IMR-90 (cell line): ENCODE measurements around the gene NHSL1. TPM values are rescaled to one million over a fixed set of nuclear protein-coding genes. Genes with fewer than 3 reads are reported as not detected.

Source experiments
- ATAC-seq: fragments of 200-7000 bp; cut with Tn5 transposase; 2 replicates; pipeline ENCODE4 v1.9.1; 2020; ENCODE audit warnings: low read depth, mild to moderate bottlenecking, moderate library complexity
- BruUV-seq: library from RNA; stranded (reverse); fragments of 400-500 nt; replicated peaks from 2 replicates; lab custom pipeline; 2021; lab: Mats Ljungman, UMichigan
- CTCF ChIA-PET: fragments of 300-600 bp; formaldehyde crosslinking; extraction: SDS; loops from one replicate; lab custom pipeline; 2021; ENCODE audit warnings: antibody characterized with exemption; lab: Yijun Ruan, JAX
- POLR2A ChIA-PET: fragments of 300-600 bp; sonication (Branson Sonifier 250); formaldehyde crosslinking; loops from one replicate; lab custom pipeline; 2022; ENCODE audit warnings: antibody characterized with exemption; ENCODE audit not compliant: unreplicated experiment; lab: Charles Lee
- DNase-seq: peaks from one replicate; pipeline ENCODE4 v3.0.0; 2013
- H2AFZ ChIP-seq: replicated peaks from 2 replicates; pipeline ENCODE3; 2013; ENCODE audit warnings: low read length, mild to moderate bottlenecking; ENCODE audit not compliant: poor library complexity
- H2AK5ac ChIP-seq: 2 replicates; pipeline ENCODE4 v1.6.1; 2013; ENCODE audit warnings: low read depth, low read length, inconsistent platforms
- H2AK9ac ChIP-seq: replicated peaks from 2 replicates; pipeline ENCODE3; 2013; ENCODE audit warnings: mild to moderate bottlenecking, low read depth, low read length, moderate library complexity; ENCODE audit not compliant: poor library complexity
- H2BK120ac ChIP-seq: 2 replicates; pipeline ENCODE4 v1.6.1; 2013; ENCODE audit warnings: low read depth, low read length, inconsistent platforms
- H2BK15ac ChIP-seq: 3 replicates; pipeline ENCODE4 v1.6.1; 2013; ENCODE audit warnings: low read depth, low read length, inconsistent platforms
- H2BK20ac ChIP-seq: 2 replicates; pipeline ENCODE4 v1.6.1; 2013; ENCODE audit warnings: low read depth, mild to moderate bottlenecking, inconsistent platforms, low read length, moderate library complexity
- H2BK5ac ChIP-seq: 2 replicates; pipeline ENCODE4 v1.6.1; 2013; ENCODE audit warnings: mild to moderate bottlenecking, low read depth, low read length, inconsistent platforms; ENCODE audit not compliant: poor library complexity, severe bottlenecking
- H3K14ac ChIP-seq: replicated peaks from 2 replicates; pipeline ENCODE4 v1.6.1; 2013; ENCODE audit warnings: low read depth, low read length, inconsistent platforms
- H3K18ac ChIP-seq: 2 replicates; pipeline ENCODE4 v1.6.1; 2013; ENCODE audit warnings: low read depth, low read length, control low read depth
- H3K23ac ChIP-seq: 2 replicates; pipeline ENCODE4 v1.6.1; 2013; ENCODE audit warnings: low read depth, low read length, inconsistent platforms
- H3K27ac ChIP-seq: 2 replicates; pipeline ENCODE4 v1.5.1; 2013; ENCODE audit warnings: mild to moderate bottlenecking, control low read depth, low read length; ENCODE audit not compliant: insufficient read depth
- H3K27me3 ChIP-seq: 2 replicates; pipeline ENCODE4 v1.6.1; 2013; ENCODE audit warnings: low read length; ENCODE audit not compliant: control insufficient read depth, insufficient read depth
- H3K36me3 ChIP-seq: 2 replicates; pipeline ENCODE4 v1.6.1; 2013; ENCODE audit warnings: low read length, mixed read lengths; ENCODE audit not compliant: control insufficient read depth, insufficient read depth
- H3K4ac ChIP-seq: 2 replicates; pipeline ENCODE4 v1.6.1; 2013; ENCODE audit warnings: low read depth, low read length, inconsistent platforms
- H3K4me1 ChIP-seq: 2 replicates; pipeline ENCODE4 v1.6.1; 2013; ENCODE audit warnings: low read length, mixed read lengths; ENCODE audit not compliant: control insufficient read depth, insufficient read depth
- H3K4me2 ChIP-seq: 2 replicates; pipeline ENCODE4 v1.6.1; 2013; ENCODE audit warnings: low read depth, mild to moderate bottlenecking, control low read depth, low read length, moderate library complexity
- H3K4me3 ChIP-seq: 2 replicates; pipeline ENCODE4 v1.5.1; 2013; ENCODE audit warnings: low read depth, mild to moderate bottlenecking, control low read depth, low read length, moderate library complexity; ENCODE audit not compliant: insufficient read depth
- H3K56ac ChIP-seq: 2 replicates; pipeline ENCODE4 v1.6.1; 2013; ENCODE audit warnings: low read length, inconsistent platforms; ENCODE audit not compliant: insufficient read depth; ENCODE audit errors: extremely low read depth
- H3K79me1 ChIP-seq, 2 experiments: 2 replicates each; pipeline ENCODE4 v1.6.1; 2013; ENCODE audit warnings: low read length in 2 of 2, inconsistent platforms in 1 of 2, low read depth in 1 of 2
- H3K9ac ChIP-seq: 2 replicates; pipeline ENCODE4 v1.6.1; 2013; ENCODE audit warnings: low read depth, low read length, control low read depth
- H3K9me1 ChIP-seq: 2 replicates; pipeline ENCODE4 v1.6.1; 2013; ENCODE audit warnings: low read length, inconsistent platforms; ENCODE audit not compliant: insufficient read depth
- H3K9me3 ChIP-seq: 2 replicates; pipeline ENCODE4 v1.6.1; 2013; ENCODE audit warnings: low read length; ENCODE audit not compliant: control insufficient read depth, insufficient read depth
- H4K20me1 ChIP-seq: 2 replicates; pipeline ENCODE4 v1.6.1; 2013; ENCODE audit warnings: low read length, inconsistent platforms; ENCODE audit not compliant: insufficient read depth
- H4K5ac ChIP-seq: 2 replicates; pipeline ENCODE4 v1.6.1; 2013; ENCODE audit warnings: mild to moderate bottlenecking, low read depth, low read length, control low read depth
- H4K8ac ChIP-seq, 2 experiments: 2 replicates each; pipeline ENCODE4 v1.6.1; 2013; ENCODE audit warnings: low read depth in 2 of 2, low read length in 2 of 2, control low read depth in 1 of 2, inconsistent platforms in 1 of 2
- H4K91ac ChIP-seq: 2 replicates; pipeline ENCODE4 v1.6.1; 2013; ENCODE audit warnings: low read depth, low read length, inconsistent platforms; ENCODE audit not compliant: insufficient read depth
- CEBPB ChIP-seq: IDR thresholded peaks from 2 replicates; pipeline ENCODE4 v1.6.1; 2012; ENCODE audit warnings: low read depth, low read length, improper control_type of control experiment
- CHD1 ChIP-seq: IDR thresholded peaks from 2 replicates; pipeline ENCODE4 v1.6.1; 2012; ENCODE audit warnings: low read depth, low read length, improper control_type of control experiment
- ELK1 ChIP-seq: fragments of 150-350 bp; IDR thresholded peaks from 2 replicates; pipeline ENCODE4 v1.6.1; 2016; ENCODE audit warnings: low read depth, mild to moderate bottlenecking, low read length, moderate library complexity, borderline replicate concordance
- MAFK ChIP-seq: IDR thresholded peaks from 2 replicates; pipeline ENCODE4 v1.6.1; 2012; ENCODE audit warnings: low read depth, low read length, improper control_type of control experiment
- MAZ ChIP-seq: IDR thresholded peaks from 2 replicates; pipeline ENCODE4 v1.6.1; 2012; ENCODE audit warnings: low read depth, mild to moderate bottlenecking, low read length, improper control_type of control experiment, moderate library complexity, borderline replicate concordance
- MXI1 ChIP-seq: IDR thresholded peaks from 2 replicates; pipeline ENCODE4 v1.6.1; 2012; ENCODE audit warnings: low read depth, mild to moderate bottlenecking, low read length, moderate library complexity, borderline replicate concordance
- NFE2L2 ChIP-seq: fragments of 150-350 bp; IDR thresholded peaks from 2 replicates; pipeline ENCODE4 v1.6.1; 2016; ENCODE audit warnings: low read depth, mild to moderate bottlenecking, low read length
- POLR2A ChIP-seq: IDR thresholded peaks from 2 replicates; pipeline ENCODE4 v1.6.1; 2012; ENCODE audit warnings: mild to moderate bottlenecking, low read depth, low read length
- RAD21 ChIP-seq: IDR thresholded peaks from 2 replicates; pipeline ENCODE4 v1.6.1; 2012; ENCODE audit warnings: low read length, improper control_type of control experiment
- RCOR1 ChIP-seq: IDR thresholded peaks from 2 replicates; pipeline ENCODE4 v1.6.1; 2012; ENCODE audit warnings: mild to moderate bottlenecking, low read length, improper control_type of control experiment; ENCODE audit not compliant: insufficient replicate concordance
- SMC3 ChIP-seq: fragments of 150-350 bp; IDR thresholded peaks from 2 replicates; pipeline ENCODE4 v1.6.1; 2016; ENCODE audit warnings: low read depth, mild to moderate bottlenecking, antibody characterized with exemption, low read length, moderate library complexity
- USF2 ChIP-seq: fragments of 150-350 bp; IDR thresholded peaks from 2 replicates; pipeline ENCODE4 v1.6.1; 2017; ENCODE audit warnings: mild to moderate bottlenecking, antibody characterized with exemption, low read length, low read depth
- WGBS, 2 experiments: methylation state at CpG; one replicate each; pipeline versions ENCODE4 v1.1.5 to v1.1.7; 2013; ENCODE audit warnings: missing lambda C conversion rate in 2 of 2; ENCODE audit not compliant: insufficient read length in 1 of 2; ENCODE audit errors: extremely low coverage in 2 of 2; 5-methylcytosine and 5-hydroxymethylcytosine counted together
- dilution Hi-C: fragments of 300-500 bp; cut with HindIII; formaldehyde crosslinking; loops from one replicate; pipeline ENCODE4 v1.14.3; 2018; ENCODE audit warnings: low sequenced_read_pairs; ENCODE audit not compliant: unreplicated experiment
- in situ Hi-C: fragments of 300-500 bp; cut with MboI; formaldehyde crosslinking; loops from 3 replicates; pipeline ENCODE4 v1.14.3; 2019; ENCODE audit warnings: low sequenced_read_pairs, inconsistent platforms, mixed read lengths
- intact Hi-C: fragments of 100-400 bp; cut with micrococcal nuclease; formaldehyde crosslinking; loops from 2 replicates; pipeline ENCODE4 v1.10.0; 2022
- polyA plus RNA-seq, 3 experiments: library from polyadenylated mRNA; depleted of rRNA; stranded (reverse); fragments of >200 nt; gene quantifications; 2 replicates each; pipeline ENCODE4 v1.2.3, GENCODE V29; 2012; ENCODE audit warnings: low replicate concordance in 1 of 3
- total RNA-seq: library from RNA; depleted of rRNA; stranded (reverse); fragments of >200 nt; gene quantifications from 2 replicates; pipeline ENCODE4 v1.2.3, GENCODE V29; 2012

Gene NHSL1
- total and polyA plus RNA-seq, 2 of the 4 experiments (the other 2 are of a cell fraction) = 5.6 to 7.2 TPM

- H3K27ac ChIP-seq = no peak overlapping the region
- DNase-seq = no peak
- intact Hi-C loops = no loop called here
- H3K4me1 ChIP-seq = peaks cover 3% of the 10 kb centered on the region
- H3K18ac ChIP-seq = no peak overlapping the region
- BruUV-seq = no TSS peak
- H3K4ac ChIP-seq = no peak overlapping the region
- H4K91ac ChIP-seq = no peak overlapping the region
- no peak overlapping the region for H2BK5ac ChIP-seq
- H4K20me1 ChIP-seq = no peaks in the 10 kb centered on the region
- no peak overlapping the region for H2AK5ac ChIP-seq
- ATAC-seq = no peak
- H3K9me3 ChIP-seq = no peaks in the 10 kb centered on the region
- 92% methylated on average over 2 of the region's 6 CpGs; no CpG with 5 or more reads in 1 of the 2 experiments for WGBS, 2 experiments
- no peak overlapping the region for H3K23ac ChIP-seq
- dilution Hi-C loops = no loop called here
- TF ChIP-seq POLR2A = no peak
- no peak for TF ChIP-seq RCOR1
- TF ChIP-seq CHD1 = no peak
- TF ChIP-seq MAFK = no peak
- no peak for TF ChIP-seq ELK1
- TF ChIP-seq MXI1 = no peak
- no peak for TF ChIP-seq SMC3
- no peak for TF ChIP-seq USF2
- TF ChIP-seq NFE2L2 = no peak
- no peak for TF ChIP-seq CEBPB
- no peak for TF ChIP-seq MAZ
- TF ChIP-seq RAD21 = no peak
- no peak overlapping the region for H2AFZ ChIP-seq
- H2BK20ac ChIP-seq = no peak overlapping the region
- no peak overlapping the region for H4K5ac ChIP-seq
- H3K9me1 ChIP-seq = 0 out of 2 replicates have a peak, but pooled peaks cover 2% of the 10 kb centered on the region
- no peak overlapping the region for H2BK15ac ChIP-seq
- in situ Hi-C loops = no loop called here
- no peaks in the 10 kb centered on the region for H3K36me3 ChIP-seq
- CTCF ChIA-PET = no interaction called here
- H3K9ac ChIP-seq = no peak overlapping the region
- H3K14ac ChIP-seq = no peak overlapping the region
- no peaks in the 10 kb centered on the region for H3K27me3 ChIP-seq
- H3K79me1 ChIP-seq = peaks cover 14 to 17% of the 10 kb centered on the region in 2 experiments; a peak in 3 of 4 replicates
- H3K4me2 ChIP-seq = no peak overlapping the region
- H4K8ac ChIP-seq = no peak overlapping the region
- no peak overlapping the region for H3K56ac ChIP-seq
- no peak overlapping the region for H2AK9ac ChIP-seq
- no peak overlapping the region for H3K4me3 ChIP-seq
- no peak overlapping the region for H2BK120ac ChIP-seq
- POLR2A ChIA-PET = no interaction called here
Observed at GRCh38 chr6:138480279-138480949, 18.9 kb downstream of the NHSL1 start.
